Ovary (tissue), 3 donors: ENCODE data around the gene ARHGEF25.

Experiments used
- CTCF ChIP-seq, 3 donors: fragments of 450-650 bp in 2 of 3; fragments of 200-600 bp in 1 of 3; IDR thresholded peaks; one replicate each; pipeline versions ENCODE4 v1.5.1 to v1.8.0; 2016 to 2022; ENCODE audit warnings: antibody characterized with exemption in 3 of 3, mild to moderate bottlenecking in 1 of 3
- EP300 ChIP-seq: sonication (generic); formaldehyde crosslinking; IDR thresholded peaks from one replicate; pipeline ENCODE4 v1.6.1; 2017; ENCODE audit warnings: antibody characterized with exemption
- POLR2A ChIP-seq: fragments of 450-650 bp; IDR thresholded peaks from one replicate; pipeline ENCODE4 v1.6.1; 2017; ENCODE audit warnings: antibody characterized with exemption, mild to moderate bottlenecking, moderate library complexity
- donor health status: DM: no; HTN: no; CAD: no.

DNA sequence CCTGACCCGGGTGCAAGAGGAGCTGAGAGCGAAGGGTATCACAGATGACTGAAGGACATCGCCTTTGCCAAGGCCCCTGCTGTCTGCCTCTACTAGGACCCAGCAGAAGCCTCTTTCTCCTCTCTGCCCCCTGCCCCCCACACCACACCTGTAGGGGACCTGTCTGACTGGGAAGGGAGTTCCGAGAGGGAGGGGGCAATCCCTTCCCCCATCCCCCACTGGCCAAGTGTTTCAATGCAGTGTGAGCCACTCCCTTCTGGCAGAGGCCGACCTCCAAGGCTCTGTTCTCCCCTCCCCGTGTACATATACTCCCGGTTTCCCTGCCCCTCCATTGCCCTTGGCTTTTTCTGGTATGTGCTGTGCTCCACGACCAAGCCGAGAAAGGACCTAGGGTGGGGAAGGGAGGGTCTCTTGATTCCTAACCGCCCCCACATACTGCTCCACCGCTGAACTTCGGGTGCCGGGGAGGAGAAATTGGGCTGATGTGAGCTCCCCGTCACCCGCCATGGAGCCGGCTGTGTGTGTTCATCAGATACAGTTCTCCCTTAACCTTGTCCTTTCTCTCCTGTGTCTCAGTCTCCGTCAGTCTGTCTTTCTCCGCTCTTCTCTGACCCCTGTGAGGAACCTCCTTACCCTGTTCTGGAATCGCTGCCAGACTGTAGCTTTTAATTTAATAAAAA lies 2.0 kb upstream of the ARHGEF25 start:
- TF ChIP-seq POLR2A (no peak), CTCF (IDR thresholded peaks at IDR 0.05) (no peak), EP300 (no peak)
